AG10803 (cell line): ENCODE measurements around the gene CFAP20DC.

ENCODE experiments used
- DNase-seq: peaks from one replicate; pipeline ENCODE4 v3.0.0; 2010; ENCODE audit warnings: low read depth
- H3K4me3 ChIP-seq: 2 replicates; pipeline ENCODE4 v1.5.1; 2011; ENCODE audit warnings: mild to moderate bottlenecking, low read length, control low read depth
- CTCF ChIP-seq: conservative IDR thresholded peaks from 2 replicates; pipeline ENCODE4 v1.5.1; 2011; ENCODE audit warnings: mild to moderate bottlenecking, low read length, control low read depth, inconsistent platforms

Gene CFAP20DC

GRCh38 chr3:59082106-59082505 lies 32.3 kb upstream of the CFAP20DC start:
- H3K4me3 ChIP-seq, result no peak overlapping the region
- TF ChIP-seq CTCF, result no peak
- DNase-seq, result no peak

DNA sequence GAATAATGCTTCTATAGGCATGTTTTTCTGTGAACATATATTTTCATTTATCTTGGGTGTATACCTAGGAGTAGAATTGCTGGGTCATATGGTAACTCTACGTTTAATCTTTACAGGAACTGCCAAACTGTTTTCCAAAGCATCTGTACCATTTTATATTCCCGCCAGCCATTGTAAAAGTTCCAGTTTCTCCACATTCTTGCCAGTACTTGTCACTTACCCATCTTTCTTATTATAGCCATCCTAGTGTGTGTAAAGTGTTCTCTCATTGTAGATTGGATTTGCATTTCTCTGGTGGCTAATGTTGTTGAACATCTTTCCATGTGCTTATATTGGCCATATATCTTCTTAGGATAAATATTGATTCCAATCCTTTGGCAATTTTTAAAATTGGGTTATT lies 31.2 kb upstream of the CFAP20DC start:
- H3K4me3 ChIP-seq, result no peak overlapping the region
- no peak for DNase-seq
- TF ChIP-seq CTCF, result no peak

GRCh38 chr3:59079962-59080361 lies 30.1 kb upstream of the CFAP20DC start:
- no peak overlapping the region for H3K4me3 ChIP-seq
- DNase-seq, result no peak
- TF ChIP-seq CTCF, result no peak

GRCh38 chr3:59074764-59075163 lies 24.9 kb upstream of the CFAP20DC start:
- no peak for TF ChIP-seq CTCF
- H3K4me3 ChIP-seq, result no peak overlapping the region
- DNase-seq, result no peak

GRCh38 chr3:59072681-59073080 lies 22.9 kb upstream of the CFAP20DC start:
- DNase-seq, result no peak
- no peak overlapping the region for H3K4me3 ChIP-seq
- TF ChIP-seq CTCF, result no peak

- no peak overlapping the region for H3K4me3 ChIP-seq
- no peak for TF ChIP-seq CTCF
- DNase-seq, result no peak
Measured at GRCh38 chr3:59069838-59070237, 20.0 kb upstream of the CFAP20DC start.

DNA sequence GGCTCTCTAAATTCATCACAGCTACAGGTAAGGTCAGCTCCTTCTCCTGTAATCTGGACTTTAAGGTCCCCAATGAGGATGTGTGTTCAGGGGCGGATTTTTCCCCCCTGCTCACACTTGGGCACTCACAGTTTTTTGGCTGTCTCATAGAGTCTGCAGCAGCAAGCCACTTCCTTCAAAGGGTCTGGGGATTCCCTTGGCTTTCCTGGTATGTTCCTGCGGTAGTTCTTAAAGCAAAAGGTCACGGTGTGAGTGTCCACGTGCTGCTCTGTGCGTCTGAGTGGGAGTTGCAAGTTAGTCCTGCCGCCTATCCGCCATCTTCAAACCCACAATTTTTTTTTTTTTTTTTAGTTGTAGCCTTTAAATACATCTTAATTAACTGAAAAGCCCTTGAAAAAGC lies 15.4 kb upstream of the CFAP20DC start:
- H3K4me3 ChIP-seq, result no peak overlapping the region
- DNase-seq, result no peak
- TF ChIP-seq CTCF, result no peak
